Hepatocyte (in vitro differentiated cells): Measurements from ENCODE around the gene XPR1. TPM values are rescaled to one million over a fixed set of nuclear protein-coding genes. Genes with fewer than 3 reads are reported as not detected.
A peak's percentile ranks its signal among the peaks of the same experiment; 100 is the strongest.

Source experiments
- DNase-seq: peaks from one replicate; pipeline ENCODE4 v3.0.0-alpha.2; 2016; ENCODE audit warnings: low spot score
- H2AFZ ChIP-seq: fragments of 200-600 bp; sonication (generic); 2 replicates; pipeline ENCODE4 v1.6.0; 2016; ENCODE audit warnings: antibody characterized with exemption, mild to moderate bottlenecking
- H3K27ac ChIP-seq: fragments of 200-600 bp; sonication (generic); 2 replicates; pipeline ENCODE4 v1.5.1; 2016; ENCODE audit warnings: mild to moderate bottlenecking
- H3K27me3 ChIP-seq: fragments of 200-600 bp; sonication (generic); 2 replicates; pipeline ENCODE4 v1.6.1; 2016
- H3K36me3 ChIP-seq: fragments of 200-600 bp; sonication (generic); replicated peaks from 2 replicates; pipeline ENCODE4 v1.5.1; 2016; ENCODE audit warnings: low read depth; ENCODE audit not compliant: insufficient read depth
- H3K4me1 ChIP-seq: fragments of 200-600 bp; sonication (generic); 2 replicates; pipeline ENCODE4 v1.5.1; 2016; ENCODE audit warnings: mild to moderate bottlenecking, moderate library complexity; ENCODE audit not compliant: insufficient read depth
- H3K4me2 ChIP-seq: fragments of 200-600 bp; sonication (generic); 2 replicates; pipeline ENCODE4 v1.6.0; 2016
- H3K4me3 ChIP-seq: fragments of 200-600 bp; sonication (generic); 2 replicates; pipeline ENCODE4 v1.5.1; 2016; ENCODE audit warnings: mild to moderate bottlenecking
- H3K79me2 ChIP-seq: fragments of 200-600 bp; sonication (generic); 2 replicates; pipeline ENCODE4 v1.6.0; 2017; ENCODE audit warnings: mild to moderate bottlenecking
- H3K9me2 ChIP-seq: fragments of 200-600 bp; sonication (generic); replicated peaks from 2 replicates; pipeline ENCODE4 v1.6.0; 2017; ENCODE audit warnings: mild to moderate bottlenecking; ENCODE audit not compliant: insufficient read depth
- H3K9me3 ChIP-seq: fragments of 200-600 bp; sonication (generic); 2 replicates; pipeline ENCODE4 v1.5.1; 2016; ENCODE audit warnings: low read depth, mild to moderate bottlenecking
- H4K20me1 ChIP-seq: fragments of 200-600 bp; sonication (generic); 2 replicates; pipeline ENCODE4 v1.6.0; 2016; ENCODE audit warnings: mild to moderate bottlenecking; ENCODE audit not compliant: insufficient read depth, poor library complexity, severe bottlenecking
- CTCF ChIP-seq: fragments of 200-600 bp; sonication (generic); IDR thresholded peaks from 2 replicates; pipeline ENCODE4 v1.5.1; 2016; ENCODE audit warnings: antibody characterized with exemption, mild to moderate bottlenecking; ENCODE audit not compliant: poor library complexity
- EZH2 ChIP-seq: fragments of 200-600 bp; sonication (generic); IDR thresholded peaks from 2 replicates; pipeline ENCODE4 v1.6.1; 2016; ENCODE audit warnings: antibody characterized with exemption, mild to moderate bottlenecking, borderline replicate concordance
- EZH2phosphoT487 ChIP-seq: fragments of 200-600 bp; sonication (generic); IDR thresholded peaks from one replicate; pipeline ENCODE4 v1.6.1; 2018; ENCODE audit warnings: antibody characterized with exemption, mild to moderate bottlenecking, low read depth, moderate library complexity; ENCODE audit not compliant: unreplicated experiment, severe bottlenecking
- WGBS: methylation state at CpG from one replicate; pipeline ENCODE4 v1.1.6; 2016; ENCODE audit warnings: low lambda C conversion rate; ENCODE audit errors: missing lambda C conversion rate; 5-methylcytosine and 5-hydroxymethylcytosine counted together
- polyA plus RNA-seq: library from polyadenylated mRNA; unstranded; fragments of >200 nt; fragmentation: Nextera tagmentation; extraction: Ambion mirVana; gene quantifications from 2 replicates; pipeline ENCODE4 v1.2.1, GENCODE V29; 2016
- total RNA-seq: library from RNA; depleted of rRNA; stranded (reverse); fragments of >200 nt; gene quantifications from 2 replicates; pipeline ENCODE4 v1.2.3, GENCODE V29; 2014

XPR1 gene
- total and polyA plus RNA-seq, 2 experiments from 2014 or later = 18.2 to 41.5 TPM

- peaks cover 27% of the 10 kb centered on the region for H3K79me2 ChIP-seq
- no peaks in the 10 kb centered on the region for H3K27me3 ChIP-seq
- no peak overlapping the region for H3K4me3 ChIP-seq
- peaks cover 6% of the 10 kb centered on the region for H3K9me3 ChIP-seq
- no peak for DNase-seq
- H3K9me2 ChIP-seq = no peaks in the 10 kb centered on the region
- no peak overlapping the region for H2AFZ ChIP-seq
- no peaks in the 10 kb centered on the region for H4K20me1 ChIP-seq
- WGBS = 95% methylated on average over 4 of the region's 4 CpGs
- H3K4me2 ChIP-seq = no peak overlapping the region
- H3K36me3 ChIP-seq = no peaks in the 10 kb centered on the region
- peak overlapping the region; percentile 29 for H3K27ac ChIP-seq
- TF ChIP-seq EZH2 (no peak), EZH2phosphoT487 (no peak), CTCF (no peak)
- H3K4me1 ChIP-seq = no peaks in the 10 kb centered on the region
These were observed 96.8 kb downstream of the XPR1 start for GRCh38 chr1:180728472-180729106.

- WGBS = 95% methylated on average over 4 of the region's 4 CpGs
- Histone ChIP-seq H3K4me2 (no peak overlapping the region), H3K79me2 (peaks cover 32% of the 10 kb centered on the region), H3K27ac (no peak overlapping the region), H3K36me3 (no peaks in the 10 kb centered on the region), H3K9me3 (peaks cover 6% of the 10 kb centered on the region), H3K27me3 (no peaks in the 10 kb centered on the region), H2AFZ (no peak overlapping the region), H3K4me1 (no peaks in the 10 kb centered on the region), H3K4me3 (no peak overlapping the region), H4K20me1 (no peaks in the 10 kb centered on the region), H3K9me2 (no peaks in the 10 kb centered on the region)
- TF ChIP-seq EZH2phosphoT487 (no peak), CTCF (no peak), EZH2 (no peak)
- DNase-seq = no peak
These were observed 99.3 kb downstream of the XPR1 start for GRCh38 chr1:180731131-180731530.

GRCh38 chr1:180732866-180733265 lies 101.0 kb downstream of the XPR1 start:
- Histone ChIP-seq H3K27ac (no peak overlapping the region), H3K9me3 (peaks cover 6% of the 10 kb centered on the region), H3K4me2 (no peak overlapping the region), H3K36me3 (no peaks in the 10 kb centered on the region), H3K27me3 (no peaks in the 10 kb centered on the region), H2AFZ (no peak overlapping the region), H3K79me2 (peaks cover 34% of the 10 kb centered on the region), H3K9me2 (no peaks in the 10 kb centered on the region), H4K20me1 (no peaks in the 10 kb centered on the region), H3K4me1 (no peaks in the 10 kb centered on the region), H3K4me3 (no peak overlapping the region)
- TF ChIP-seq CTCF (no peak), EZH2 (no peak), EZH2phosphoT487 (no peak)
- no peak for DNase-seq
- WGBS = 98% methylated on average over 14 of the region's 14 CpGs

- 100% methylated on average over 2 of the region's 2 CpGs for WGBS
- H3K27ac ChIP-seq = no peak overlapping the region
- no peak overlapping the region for H3K4me2 ChIP-seq
- no peak overlapping the region for H2AFZ ChIP-seq
- no peak overlapping the region for H3K4me3 ChIP-seq
- no peaks in the 10 kb centered on the region for H3K27me3 ChIP-seq
- no peaks in the 10 kb centered on the region for H4K20me1 ChIP-seq
- DNase-seq = no peak
- peaks cover 6% of the 10 kb centered on the region for H3K9me3 ChIP-seq
- H3K79me2 ChIP-seq = peaks cover 26% of the 10 kb centered on the region
- no peaks in the 10 kb centered on the region for H3K4me1 ChIP-seq
- TF ChIP-seq EZH2 (no peak), CTCF (no peak), EZH2phosphoT487 (no peak)
- no peaks in the 10 kb centered on the region for H3K36me3 ChIP-seq
- no peaks in the 10 kb centered on the region for H3K9me2 ChIP-seq
These were observed 102.5 kb downstream of the XPR1 start for GRCh38 chr1:180734366-180734765.
